ENCODE data around the gene GDNF. TPM values are rescaled to one million over a fixed set of nuclear protein-coding genes. Genes with fewer than 3 reads are reported as not detected.
A peak's percentile ranks its signal among the peaks of the same experiment; 100 is the strongest.
"Not testable (repeated sequence)": the region's sequence is repeated elsewhere in the genome, so short reads cannot be mapped to it uniquely, and the experiment has no call there.

Gene GDNF
- total RNA-seq, 1 donor, result 0.54 TPM

- DNase-seq (ENCODE audit: low read depth), result no peak
- no peak for TF ChIP-seq CTCF (IDR thresholded peaks at IDR 0.05; ENCODE audit: insufficient read depth, low read length)
- no peak overlapping the region for H3K4me3 ChIP-seq (ENCODE audit: low read depth, low read length)
Measured at GRCh38 chr5:37876245-37876644, 36.4 kb upstream of the GDNF start.

- no peak for TF ChIP-seq CTCF (IDR thresholded peaks at IDR 0.05; ENCODE audit: insufficient read depth, low read length)
- peak; percentile 54 for DNase-seq (ENCODE audit: low read depth)
- H3K4me3 ChIP-seq (ENCODE audit: low read depth, low read length), result no peak overlapping the region
Measured at GRCh38 chr5:37875051-37875787, 35.4 kb upstream of the GDNF start.

DNA sequence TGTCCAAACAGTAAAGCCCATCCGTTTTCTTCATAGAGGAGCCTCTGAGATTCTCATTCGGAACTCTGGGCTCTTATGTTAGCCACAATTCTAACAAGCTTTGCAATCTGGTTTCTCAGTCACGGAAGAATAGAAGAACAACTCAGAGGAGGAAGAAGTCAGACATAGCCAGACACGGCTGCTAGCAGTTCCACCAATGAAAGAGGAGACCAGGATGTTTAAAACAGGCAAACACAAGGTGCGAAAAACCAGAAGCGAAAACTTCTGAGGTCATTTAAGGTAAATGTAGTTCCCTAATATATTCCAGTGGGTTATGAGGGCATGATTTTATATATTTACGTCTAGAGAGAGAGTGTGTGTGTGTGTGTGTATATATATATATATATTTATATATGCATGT is 34.1 kb upstream of the GDNF start:
- no peak overlapping the region for H3K4me3 ChIP-seq (ENCODE audit: low read depth, low read length)
- no peak for TF ChIP-seq CTCF (IDR thresholded peaks at IDR 0.05; ENCODE audit: insufficient read depth, low read length)
- DNase-seq (ENCODE audit: low read depth), result no peak

DNA sequence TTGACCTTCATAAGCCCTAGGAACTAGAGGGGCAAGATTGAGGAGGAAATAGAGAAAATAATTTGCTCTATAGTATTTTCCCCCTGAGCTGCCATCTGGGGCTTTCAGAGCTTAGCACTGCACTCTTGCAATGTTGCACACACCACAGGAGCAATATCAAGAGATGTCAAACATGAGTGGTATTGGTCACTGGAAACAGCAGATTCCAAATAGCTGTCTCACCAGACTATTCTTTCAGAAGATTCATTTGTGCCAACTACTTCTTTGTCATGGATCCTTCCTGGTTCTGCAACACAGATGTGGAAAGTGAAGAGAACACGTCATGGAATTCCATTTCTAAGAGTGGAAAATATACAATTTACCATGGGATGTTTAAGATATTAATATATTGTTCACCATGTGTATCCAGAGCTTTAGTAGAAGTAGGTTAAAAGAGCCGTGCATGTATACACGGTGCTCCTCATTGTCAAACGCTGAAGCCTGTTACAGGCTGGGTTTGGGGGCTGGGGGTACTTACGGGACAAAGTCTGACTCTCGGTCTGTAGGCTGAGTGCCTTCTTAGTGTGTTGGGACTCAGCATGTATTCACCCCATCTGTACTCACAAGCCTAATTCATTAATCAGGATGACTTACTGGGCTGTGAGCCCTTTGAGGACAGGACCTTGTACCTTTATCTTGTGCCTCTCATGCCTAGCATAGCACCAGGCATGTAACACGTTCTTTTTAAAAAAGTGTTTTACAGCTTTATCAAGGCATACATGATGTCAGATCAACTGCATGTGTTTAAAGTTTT is 31.4 kb upstream of the GDNF start:
- DNase-seq (ENCODE audit: low read depth), result peak; percentile 66
- no peak overlapping the region for H3K4me3 ChIP-seq (ENCODE audit: low read depth, low read length)
- no peak for TF ChIP-seq CTCF (IDR thresholded peaks at IDR 0.05; ENCODE audit: insufficient read depth, low read length)

GRCh38 chr5:37869216-37869615 is 29.4 kb upstream of the GDNF start:
- TF ChIP-seq CTCF (IDR thresholded peaks at IDR 0.05; ENCODE audit: insufficient read depth, low read length), result no peak
- peak; percentile 22 for DNase-seq (ENCODE audit: low read depth)
- no peak overlapping the region for H3K4me3 ChIP-seq (ENCODE audit: low read depth, low read length)

GRCh38 chr5:37867654-37868053 is 27.8 kb upstream of the GDNF start:
- no peak for DNase-seq (ENCODE audit: low read depth)
- TF ChIP-seq CTCF (IDR thresholded peaks at IDR 0.05; ENCODE audit: insufficient read depth, low read length), result no peak
- no peak overlapping the region for H3K4me3 ChIP-seq (ENCODE audit: low read depth, low read length)

DNA sequence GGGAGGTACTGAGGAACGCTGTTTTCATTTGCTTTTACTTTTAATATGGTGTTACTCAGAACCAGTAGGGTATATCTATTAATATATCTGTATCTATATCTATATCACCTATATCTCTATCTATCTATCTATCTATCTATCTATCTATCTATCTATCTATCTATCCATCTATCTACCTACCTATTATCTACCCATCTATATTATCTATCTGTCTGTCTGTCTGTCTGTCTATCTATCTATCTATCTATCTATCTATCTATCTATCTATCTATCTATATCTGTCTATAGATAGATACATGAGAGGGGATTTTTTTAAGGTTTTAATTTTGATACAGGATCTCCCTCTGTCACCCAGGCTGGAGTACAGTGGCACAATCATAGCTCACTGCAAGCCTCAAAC is 23.1 kb upstream of the GDNF start:
- not testable (repeated sequence) for H3K4me3 ChIP-seq (ENCODE audit: low read depth, low read length); DNase-seq (ENCODE audit: low read depth)

Measured in fibroblast of the aortic adventitia (primary cell).